OCI-LY1 (cell line): Measurements from ENCODE around the gene CHD9NB.

Experiments used
- H2AFZ ChIP-seq: fragments of 200-600 bp; sonication (generic), shearing (Covaris generic); 2 replicates; pipeline ENCODE4 v1.6.0; 2014; ENCODE audit warnings: antibody characterized with exemption, mild to moderate bottlenecking, low read length
- H3F3A ChIP-seq: fragments of 200-600 bp; sonication (generic), shearing (Covaris generic); 2 replicates; pipeline ENCODE4 v1.6.0; 2014; ENCODE audit warnings: mild to moderate bottlenecking, antibody characterized with exemption, low read length, moderate library complexity; ENCODE audit not compliant: insufficient read depth
- H3K27ac ChIP-seq: fragments of 200-600 bp; sonication (generic); 2 replicates; pipeline ENCODE4 v1.5.1; 2014; ENCODE audit warnings: low read length, mixed run types, mild to moderate bottlenecking, low read depth; ENCODE audit not compliant: poor library complexity, severe bottlenecking
- H3K27me3 ChIP-seq: fragments of 200-600 bp; sonication (generic); 2 replicates; pipeline ENCODE4 v1.6.0; 2014; ENCODE audit warnings: antibody characterized with exemption, mild to moderate bottlenecking, low read length, moderate library complexity; ENCODE audit not compliant: insufficient read depth
- H3K36me3 ChIP-seq: fragments of 200-600 bp; sonication (generic); 2 replicates; pipeline ENCODE4 v1.6.1; 2014; ENCODE audit warnings: mild to moderate bottlenecking, antibody characterized with exemption, low read length, moderate library complexity, mixed read lengths; ENCODE audit not compliant: insufficient read depth
- H3K4me1 ChIP-seq: fragments of 200-600 bp; sonication (generic); 2 replicates; pipeline ENCODE4 v1.5.1; 2014; ENCODE audit warnings: mild to moderate bottlenecking, low read length, moderate library complexity; ENCODE audit not compliant: insufficient read depth, severe bottlenecking
- H3K4me2 ChIP-seq: fragments of 200-600 bp; sonication (generic), shearing (Covaris generic); 2 replicates; pipeline ENCODE4 v1.6.1; 2014; ENCODE audit warnings: low read length
- H3K4me3 ChIP-seq: fragments of 200-600 bp; sonication (generic); 2 replicates; pipeline ENCODE4 v1.5.1; 2014; ENCODE audit warnings: low read length, low read depth, mild to moderate bottlenecking, mixed read lengths; ENCODE audit not compliant: poor library complexity, severe bottlenecking
- H3K79me2 ChIP-seq: fragments of 200-600 bp; shearing (Covaris generic); 2 replicates; pipeline ENCODE4 v1.6.1; 2016; ENCODE audit warnings: mixed run types, low read length, mixed read lengths; ENCODE audit not compliant: insufficient read depth
- H3K9ac ChIP-seq: fragments of 200-600 bp; sonication (generic), shearing (Covaris generic); 2 replicates; pipeline ENCODE4 v1.6.1; 2014; ENCODE audit warnings: mild to moderate bottlenecking, low read length, mixed read lengths
- H3K9me2 ChIP-seq: fragments of 200-600 bp; sonication (generic), shearing (Covaris generic); 2 replicates; pipeline ENCODE4 v1.6.1; 2014; ENCODE audit warnings: low read depth, mild to moderate bottlenecking, low read length, mixed read lengths
- H3K9me3 ChIP-seq: fragments of 200-600 bp; shearing (Covaris generic); 2 replicates; pipeline ENCODE4 v1.6.1; 2014; ENCODE audit warnings: low read length, mixed read lengths
- H4K20me1 ChIP-seq: fragments of 200-600 bp; sonication (generic), shearing (Covaris generic); 2 replicates; pipeline ENCODE4 v1.6.0; 2016; ENCODE audit warnings: mild to moderate bottlenecking, low read length; ENCODE audit not compliant: insufficient read depth
- EZH2 ChIP-seq: fragments of 200-600 bp; sonication (generic), shearing (Covaris generic); IDR thresholded peaks from 2 replicates; pipeline ENCODE4 v1.8.0; 2017; ENCODE audit warnings: borderline replicate concordance, mixed run types, mild to moderate bottlenecking, antibody characterized with exemption, low read length, moderate library complexity, mixed read lengths
- TF ChIP-seq, protein P1 (sequence below): fragments of 200-600 bp; sonication (generic), shearing (Covaris generic); IDR thresholded peaks from 2 replicates; pipeline ENCODE4 v1.5.1; 2017; ENCODE audit warnings: mild to moderate bottlenecking, antibody characterized with exemption, low read length, moderate library complexity, mixed read lengths

CHD9NB gene

DNA sequence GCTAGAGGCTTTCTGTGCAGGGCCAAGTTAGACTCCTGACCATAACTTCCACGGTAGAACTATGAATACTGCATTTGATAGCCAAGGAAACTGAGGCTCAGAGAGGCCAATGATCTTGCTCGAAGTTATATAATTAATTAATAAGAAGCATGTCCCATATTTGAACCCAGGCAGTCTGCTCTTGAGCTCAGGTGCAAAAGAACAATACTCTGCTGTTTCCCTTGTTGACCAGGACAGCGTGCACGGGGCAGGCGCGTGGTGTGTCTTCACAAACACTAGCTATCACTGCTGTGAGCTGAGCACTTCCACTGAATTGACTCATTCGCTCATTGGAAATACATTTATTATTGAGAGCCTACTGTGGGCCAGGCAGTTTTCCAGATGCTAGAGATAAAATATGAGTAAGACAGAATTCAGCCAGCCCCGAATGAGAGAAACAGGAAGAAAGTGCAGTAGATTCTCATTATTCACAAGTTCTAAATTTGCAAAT lies 3.7 kb upstream of the CHD9NB start:
- H3K9ac ChIP-seq, result peak overlapping the region; percentile 71
- peak overlapping the region; percentile 99 for H3K4me2 ChIP-seq
- H2AFZ ChIP-seq, result no peak overlapping the region
- TF ChIP-seq EZH2, result no peak
- TF ChIP-seq, protein P1, sequence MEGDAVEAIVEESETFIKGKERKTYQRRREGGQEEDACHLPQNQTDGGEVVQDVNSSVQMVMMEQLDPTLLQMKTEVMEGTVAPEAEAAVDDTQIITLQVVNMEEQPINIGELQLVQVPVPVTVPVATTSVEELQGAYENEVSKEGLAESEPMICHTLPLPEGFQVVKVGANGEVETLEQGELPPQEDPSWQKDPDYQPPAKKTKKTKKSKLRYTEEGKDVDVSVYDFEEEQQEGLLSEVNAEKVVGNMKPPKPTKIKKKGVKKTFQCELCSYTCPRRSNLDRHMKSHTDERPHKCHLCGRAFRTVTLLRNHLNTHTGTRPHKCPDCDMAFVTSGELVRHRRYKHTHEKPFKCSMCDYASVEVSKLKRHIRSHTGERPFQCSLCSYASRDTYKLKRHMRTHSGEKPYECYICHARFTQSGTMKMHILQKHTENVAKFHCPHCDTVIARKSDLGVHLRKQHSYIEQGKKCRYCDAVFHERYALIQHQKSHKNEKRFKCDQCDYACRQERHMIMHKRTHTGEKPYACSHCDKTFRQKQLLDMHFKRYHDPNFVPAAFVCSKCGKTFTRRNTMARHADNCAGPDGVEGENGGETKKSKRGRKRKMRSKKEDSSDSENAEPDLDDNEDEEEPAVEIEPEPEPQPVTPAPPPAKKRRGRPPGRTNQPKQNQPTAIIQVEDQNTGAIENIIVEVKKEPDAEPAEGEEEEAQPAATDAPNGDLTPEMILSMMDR, result no peak
- H3K9me3 ChIP-seq, result no peaks in the 10 kb centered on the region
- no peaks in the 10 kb centered on the region for H3K9me2 ChIP-seq
- no peaks in the 10 kb centered on the region for H3K36me3 ChIP-seq
- peak overlapping the region; percentile 86 for H3K27ac ChIP-seq
- H4K20me1 ChIP-seq, result no peaks in the 10 kb centered on the region
- no peaks in the 10 kb centered on the region for H3K27me3 ChIP-seq
- peaks cover 56% of the 10 kb centered on the region for H3K4me1 ChIP-seq
- H3K4me3 ChIP-seq, result peak overlapping the region; percentile 78
- H3K79me2 ChIP-seq, result peaks cover 39% of the 10 kb centered on the region
- no peaks in the 10 kb centered on the region for H3F3A ChIP-seq

DNA sequence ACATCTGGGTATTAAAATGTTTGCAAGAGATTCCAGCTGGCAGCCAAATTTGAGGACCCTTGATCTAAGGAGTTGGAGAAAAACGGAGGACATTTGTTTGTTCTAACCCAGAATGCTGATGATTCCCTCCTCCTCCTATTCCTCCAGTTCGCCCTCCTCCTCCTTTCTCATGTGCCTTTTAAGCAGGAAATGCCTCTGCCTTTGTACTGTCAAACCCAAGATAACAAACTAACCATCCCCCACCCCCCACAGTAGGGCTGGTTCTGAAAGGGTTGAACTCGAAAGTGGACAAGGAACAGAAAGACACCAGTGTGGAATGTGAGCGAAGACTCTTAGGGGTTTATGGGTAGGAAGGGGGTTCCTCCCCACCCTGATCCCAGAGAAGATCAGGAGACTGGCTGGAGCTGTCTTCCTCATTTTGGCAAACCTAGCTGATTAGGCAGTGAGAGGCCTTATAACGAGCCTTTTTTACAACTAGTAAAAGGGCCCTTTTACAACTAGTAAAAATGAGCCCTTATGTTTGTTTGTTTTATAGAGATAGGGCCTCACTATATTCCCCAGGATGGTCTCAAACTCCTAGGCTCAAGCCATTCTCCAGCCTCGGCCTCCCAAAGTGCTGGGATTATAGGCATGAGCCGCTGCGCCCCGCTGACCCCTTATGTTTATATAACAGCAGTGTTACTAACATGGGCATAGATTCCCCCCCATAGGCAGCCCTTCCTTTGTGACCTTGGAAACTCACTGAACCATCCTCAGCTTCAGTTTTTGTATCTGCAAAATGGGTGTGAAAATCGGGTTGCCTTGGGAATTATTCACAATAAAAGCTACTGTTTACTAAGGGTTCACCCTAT lies 3.1 kb upstream of the CHD9NB start:
- Histone ChIP-seq H3K4me3 (peak overlapping the region; percentile 78), H3K9me3 (no peaks in the 10 kb centered on the region), H3K4me2 (peak overlapping the region; percentile 99), H3K9ac (peak overlapping the region; percentile 71), H3F3A (no peaks in the 10 kb centered on the region), H3K9me2 (no peaks in the 10 kb centered on the region), H2AFZ (no peak overlapping the region; the same call in 1 of the 2 replicates), H3K27ac (peak overlapping the region; percentile 86), H3K79me2 (peaks cover 39% of the 10 kb centered on the region), H3K4me1 (peaks cover 49% of the 10 kb centered on the region), H3K36me3 (no peaks in the 10 kb centered on the region), H4K20me1 (no peaks in the 10 kb centered on the region), H3K27me3 (no peaks in the 10 kb centered on the region)
- TF ChIP-seq, protein P1, result no peak
- no peak for TF ChIP-seq EZH2

DNA sequence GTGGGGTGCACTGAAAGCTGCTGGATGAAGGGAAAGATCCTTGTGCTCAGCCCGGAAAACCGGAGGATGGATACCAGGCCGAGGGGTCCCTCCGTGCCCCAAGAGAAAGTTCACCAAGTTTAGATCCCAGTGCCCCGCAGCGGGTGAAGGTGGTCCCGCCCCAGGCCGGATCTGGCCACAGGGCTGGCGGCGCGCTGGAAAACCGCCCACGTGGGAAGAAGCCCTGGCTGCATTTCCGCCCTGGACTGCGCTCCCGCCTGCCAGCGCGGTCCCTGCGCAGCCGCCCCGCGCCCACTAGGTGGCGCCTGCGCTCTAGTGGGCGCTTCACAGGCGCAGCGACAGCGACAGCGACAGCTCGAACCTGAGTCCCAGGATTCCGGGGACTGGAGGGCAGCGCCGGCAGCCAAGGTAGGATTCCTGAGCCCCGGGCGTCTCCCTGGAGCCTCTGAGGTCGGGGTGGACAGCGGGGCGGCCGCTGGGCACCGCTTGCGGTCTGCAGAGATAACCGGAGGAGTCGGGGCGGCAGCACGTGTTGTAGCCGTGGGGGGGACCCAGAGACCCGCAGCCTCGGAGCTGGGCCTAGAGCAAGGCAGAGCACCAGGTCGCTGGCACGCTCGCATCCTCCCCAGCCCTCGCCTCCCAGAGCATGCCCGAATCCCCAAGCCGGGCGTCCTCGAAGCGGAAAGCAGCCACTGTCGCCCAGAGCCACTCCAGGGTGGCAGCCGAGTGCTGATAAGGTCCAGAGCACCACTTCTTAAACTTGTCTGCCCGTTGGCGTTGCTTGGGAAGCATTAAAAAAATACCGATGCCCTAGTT lies 2.2 kb upstream of the CHD9NB start, which contains the start of gene CHD9:
TSS of gene CHD9 (plus strand) at position 322 of the 816 bp plus-strand sequence. CDS start 101,099 bp downstream, outside the sequence.
- no peaks in the 10 kb centered on the region for H3F3A ChIP-seq
- H3K79me2 ChIP-seq, result peaks cover 34% of the 10 kb centered on the region
- no peaks in the 10 kb centered on the region for H3K36me3 ChIP-seq
- H2AFZ ChIP-seq, result peak within 1 kb of the TSS; percentile 57; the same call in 1 of the 2 replicates
- H3K9me3 ChIP-seq, result no peaks in the 10 kb centered on the region
- TF ChIP-seq, protein P1, result peak; percentile 98
- TF ChIP-seq EZH2, result no peak
- H3K27ac ChIP-seq, result peak within 1 kb of the TSS; percentile 86
- H3K9me2 ChIP-seq, result no peaks in the 10 kb centered on the region
- H3K4me3 ChIP-seq, result peak within 1 kb of the TSS; percentile 78
- peak within 1 kb of the TSS; percentile 99 for H3K4me2 ChIP-seq
- no peaks in the 10 kb centered on the region for H4K20me1 ChIP-seq
- peak within 1 kb of the TSS; percentile 71 for H3K9ac ChIP-seq
- peaks cover 45% of the 10 kb centered on the region for H3K4me1 ChIP-seq
- H3K27me3 ChIP-seq, result no peaks in the 10 kb centered on the region
